Measurements from ENCODE around the gene TFDP3. TPM values are rescaled to one million over a fixed set of nuclear protein-coding genes. Genes with fewer than 3 reads are reported as not detected.

TFDP3 gene
- total RNA-seq, 4 donors from 2014 or later: not detected

DNA sequence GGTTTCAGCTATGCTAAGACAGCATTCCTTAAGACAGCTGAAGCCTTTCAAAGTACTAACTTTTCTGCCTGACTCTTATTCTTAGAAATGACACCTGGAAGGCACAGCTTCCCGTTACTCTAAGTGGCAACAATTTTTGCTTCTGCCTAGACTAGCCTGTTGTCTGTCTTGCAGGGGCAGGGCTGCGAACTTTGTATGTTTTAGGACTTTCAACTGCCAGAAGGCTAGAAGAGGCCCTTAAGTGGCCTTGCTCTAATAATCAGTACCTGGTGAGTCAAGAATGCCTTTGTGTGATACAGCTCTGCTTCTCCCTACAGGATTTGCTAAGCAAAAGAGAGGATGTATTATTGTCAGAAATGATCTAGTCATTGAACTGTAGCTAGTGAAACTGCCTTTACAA lies 30.0 kb upstream of the TFDP3 start:
- H3K27ac ChIP-seq: no peak overlapping the region
- ATAC-seq (no peak), DNase-seq (no peak)
- TF ChIP-seq, protein P1, sequence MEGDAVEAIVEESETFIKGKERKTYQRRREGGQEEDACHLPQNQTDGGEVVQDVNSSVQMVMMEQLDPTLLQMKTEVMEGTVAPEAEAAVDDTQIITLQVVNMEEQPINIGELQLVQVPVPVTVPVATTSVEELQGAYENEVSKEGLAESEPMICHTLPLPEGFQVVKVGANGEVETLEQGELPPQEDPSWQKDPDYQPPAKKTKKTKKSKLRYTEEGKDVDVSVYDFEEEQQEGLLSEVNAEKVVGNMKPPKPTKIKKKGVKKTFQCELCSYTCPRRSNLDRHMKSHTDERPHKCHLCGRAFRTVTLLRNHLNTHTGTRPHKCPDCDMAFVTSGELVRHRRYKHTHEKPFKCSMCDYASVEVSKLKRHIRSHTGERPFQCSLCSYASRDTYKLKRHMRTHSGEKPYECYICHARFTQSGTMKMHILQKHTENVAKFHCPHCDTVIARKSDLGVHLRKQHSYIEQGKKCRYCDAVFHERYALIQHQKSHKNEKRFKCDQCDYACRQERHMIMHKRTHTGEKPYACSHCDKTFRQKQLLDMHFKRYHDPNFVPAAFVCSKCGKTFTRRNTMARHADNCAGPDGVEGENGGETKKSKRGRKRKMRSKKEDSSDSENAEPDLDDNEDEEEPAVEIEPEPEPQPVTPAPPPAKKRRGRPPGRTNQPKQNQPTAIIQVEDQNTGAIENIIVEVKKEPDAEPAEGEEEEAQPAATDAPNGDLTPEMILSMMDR (IDR thresholded peaks at IDR 0.05 in 4 of 5, conservative IDR thresholded peaks at IDR 0.05 in 1 of 5): no peak
- no peak for TF ChIP-seq POLR2A (IDR thresholded peaks at IDR 0.05)
- intact Hi-C loops (cut with DNase I; ENCODE audit: low total_unique reads): no loop called here
- no peaks in the 10 kb centered on the region for H3K27me3 ChIP-seq
- H3K36me3 ChIP-seq: no peaks in the 10 kb centered on the region
- no peak overlapping the region for H3K4me3 ChIP-seq
- peaks cover 0 to 10% (median 0%) of the 10 kb centered on the region in 3 donors for H3K9me3 ChIP-seq
- H3K4me1 ChIP-seq: no peaks in the 10 kb centered on the region
- in situ Hi-C loops (cut with MboI; ENCODE audit: low sequenced_read_pairs in 4 of 4): no loop called here

DNA sequence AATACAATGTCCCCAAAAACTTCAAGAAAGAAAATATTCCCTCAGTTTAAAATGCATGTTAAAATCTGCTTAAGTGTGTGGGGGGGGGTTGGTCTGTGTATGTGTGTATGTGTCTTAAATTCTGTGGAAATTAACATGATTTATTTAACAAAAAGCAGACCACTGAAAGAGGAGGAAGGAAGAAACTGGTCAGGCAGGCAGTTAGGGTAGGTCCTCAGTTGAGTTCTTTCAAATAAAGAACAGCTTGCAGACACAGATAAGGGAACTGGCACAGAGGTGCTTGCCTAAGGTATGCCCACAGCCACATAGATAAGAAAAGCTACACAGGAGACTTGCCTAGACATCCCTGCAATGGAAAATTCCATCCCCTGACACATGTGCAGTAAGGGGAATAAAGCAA lies 28.8 kb upstream of the TFDP3 start:
- no peak overlapping the region for H3K4me3 ChIP-seq
- H3K27me3 ChIP-seq: no peaks in the 10 kb centered on the region
- H3K4me1 ChIP-seq: no peaks in the 10 kb centered on the region
- in situ Hi-C loops (cut with MboI; ENCODE audit: low sequenced_read_pairs in 4 of 4): no loop called here
- TF ChIP-seq, protein P1 (IDR thresholded peaks at IDR 0.05 in 4 of 5, conservative IDR thresholded peaks at IDR 0.05 in 1 of 5): no peak
- TF ChIP-seq POLR2A (IDR thresholded peaks at IDR 0.05): no peak
- peaks cover 0 to 10% (median 0%) of the 10 kb centered on the region in 3 donors for H3K9me3 ChIP-seq
- no peaks in the 10 kb centered on the region for H3K36me3 ChIP-seq
- intact Hi-C loops (cut with DNase I; ENCODE audit: low total_unique reads): no loop called here
- ATAC-seq (no peak), DNase-seq (no peak)
- H3K27ac ChIP-seq: no peak overlapping the region

DNA sequence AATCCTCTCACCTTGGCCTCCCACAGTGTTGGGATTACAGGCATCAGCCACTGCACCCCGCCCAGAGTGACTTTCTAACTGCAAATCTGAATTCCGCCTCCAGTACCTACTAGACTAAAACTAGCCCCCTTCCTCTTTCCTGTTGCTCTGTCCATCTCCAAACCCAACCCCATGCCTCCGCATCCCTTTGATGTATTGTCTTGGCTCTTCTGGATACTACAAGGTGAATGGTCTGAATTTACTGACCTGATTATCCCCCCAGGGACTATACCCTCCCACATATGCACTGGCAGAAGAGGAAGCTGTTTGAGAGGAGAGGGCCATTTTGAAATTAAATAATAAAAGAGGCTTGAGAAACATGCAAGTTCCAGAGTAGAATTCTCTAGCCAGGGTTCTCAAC lies 17.7 kb upstream of the TFDP3 start:
- no peaks in the 10 kb centered on the region for H3K4me1 ChIP-seq
- in situ Hi-C loops (cut with MboI; ENCODE audit: low sequenced_read_pairs in 4 of 4): no loop called here
- H3K27ac ChIP-seq: no peak overlapping the region
- no peak overlapping the region for H3K4me3 ChIP-seq
- DNase-seq (no peak), ATAC-seq (no peak)
- no peaks in the 10 kb centered on the region for H3K27me3 ChIP-seq
- no peaks in the 10 kb centered on the region for H3K36me3 ChIP-seq
- TF ChIP-seq, protein P1 (IDR thresholded peaks at IDR 0.05 in 4 of 5, conservative IDR thresholded peaks at IDR 0.05 in 1 of 5): no peak
- no peak for TF ChIP-seq POLR2A (IDR thresholded peaks at IDR 0.05)
- no peaks in the 10 kb centered on the region for H3K9me3 ChIP-seq
- intact Hi-C loops (cut with DNase I; ENCODE audit: low total_unique reads): no loop called here

DNA sequence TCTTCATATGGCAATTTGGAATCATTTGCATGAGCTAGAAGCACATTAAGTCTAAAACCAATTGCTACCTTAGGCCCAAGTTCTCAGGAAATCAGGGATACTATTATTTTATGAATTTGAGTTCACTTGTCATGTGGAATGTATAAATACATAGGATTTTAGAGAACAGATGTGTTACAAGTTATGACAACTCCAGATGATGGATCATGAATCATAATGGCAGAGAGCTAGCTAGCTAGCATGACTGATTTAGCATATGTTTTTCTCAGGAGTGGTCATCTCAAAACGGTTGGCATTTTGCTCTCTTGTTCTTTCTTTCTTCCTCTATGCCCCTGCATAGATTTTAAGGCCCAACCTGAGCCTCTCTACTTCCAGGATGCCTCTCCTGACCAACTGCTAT lies 14.2 kb upstream of the TFDP3 start:
- no peak for TF ChIP-seq POLR2A (IDR thresholded peaks at IDR 0.05)
- TF ChIP-seq, protein P1 (IDR thresholded peaks at IDR 0.05 in 4 of 5, conservative IDR thresholded peaks at IDR 0.05 in 1 of 5): no peak
- no peak overlapping the region for H3K27ac ChIP-seq
- H3K9me3 ChIP-seq: no peaks in the 10 kb centered on the region
- H3K4me3 ChIP-seq: no peak overlapping the region
- no peaks in the 10 kb centered on the region for H3K36me3 ChIP-seq
- intact Hi-C loops (cut with DNase I; ENCODE audit: low total_unique reads) (no loop called here), in situ Hi-C loops (cut with MboI; ENCODE audit: low sequenced_read_pairs in 4 of 4) (no loop called here)
- DNase-seq: no peak
- H3K27me3 ChIP-seq: no peaks in the 10 kb centered on the region
- ATAC-seq: no peak
- H3K4me1 ChIP-seq: no peaks in the 10 kb centered on the region

DNA sequence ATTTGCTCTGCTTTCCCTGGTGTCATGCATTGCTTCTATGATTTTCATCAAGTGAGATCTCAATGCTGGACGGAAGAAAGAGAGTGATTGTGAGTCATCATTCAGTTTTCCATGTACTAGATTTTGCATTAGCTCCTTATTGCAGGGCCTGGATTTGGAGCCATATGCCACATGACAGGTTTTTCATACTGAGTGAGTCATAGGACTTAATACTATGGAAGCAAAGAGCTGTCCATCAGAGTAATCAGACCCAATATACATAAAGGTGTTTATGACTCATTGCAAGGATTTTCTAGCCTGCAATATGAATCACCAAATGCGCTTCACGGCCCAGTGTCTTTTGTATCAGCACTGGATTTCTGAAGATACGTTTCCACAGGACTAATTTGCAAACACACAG lies 11.2 kb upstream of the TFDP3 start:
- ATAC-seq (no peak), DNase-seq (no peak)
- TF ChIP-seq, protein P1 (IDR thresholded peaks at IDR 0.05 in 4 of 5, conservative IDR thresholded peaks at IDR 0.05 in 1 of 5): no peak
- TF ChIP-seq POLR2A (IDR thresholded peaks at IDR 0.05): no peak
- no peak overlapping the region for H3K27ac ChIP-seq
- no peak overlapping the region for H3K4me3 ChIP-seq
- no peaks in the 10 kb centered on the region for H3K36me3 ChIP-seq
- H3K9me3 ChIP-seq: no peaks in the 10 kb centered on the region
- intact Hi-C loops (cut with DNase I; ENCODE audit: low total_unique reads) (no loop called here), in situ Hi-C loops (cut with MboI; ENCODE audit: low sequenced_read_pairs in 4 of 4) (no loop called here)
- no peaks in the 10 kb centered on the region for H3K4me1 ChIP-seq
- H3K27me3 ChIP-seq: no peaks in the 10 kb centered on the region
